Esophagus muscularis mucosa (tissue), 4 donors: Measurements from ENCODE around the gene CTNNA2. TPM values are rescaled to one million over a fixed set of nuclear protein-coding genes. Genes with fewer than 3 reads are reported as not detected.

Experiments
- DNase-seq: peaks from one replicate; pipeline ENCODE4 v3.0.0-alpha.2; 2017; ENCODE audit errors: extremely low spot score
- H3K27ac ChIP-seq, 4 donors: fragments of 200-600 bp; sonication (generic); replicated peaks in 1 of 4; 1 replicate in 3 of 4; 2 replicates in 1 of 4; pipeline ENCODE4 v1.5.1; 2016 to 2019; ENCODE audit warnings: mild to moderate bottlenecking in 1 of 4
- H3K27me3 ChIP-seq, 4 donors: fragments of 200-600 bp; sonication (generic); one replicate each; pipeline versions ENCODE4 v1.5.1 to v1.6.0; 2016 to 2019
- H3K36me3 ChIP-seq, 4 donors: fragments of 200-600 bp; sonication (generic); one replicate each; pipeline ENCODE4 v1.5.1; 2016 to 2019
- H3K4me1 ChIP-seq, 4 donors: fragments of 200-600 bp; sonication (generic); one replicate each; pipeline ENCODE4 v1.5.1; 2016 to 2019
- H3K4me3 ChIP-seq, 4 donors: fragments of 200-600 bp; sonication (generic); 1 replicate in 2 of 4; 2 replicates in 2 of 4; pipeline ENCODE4 v1.5.1; 2016 to 2019; ENCODE audit warnings: mild to moderate bottlenecking in 4 of 4, moderate library complexity in 1 of 4
- H3K9me3 ChIP-seq, 4 donors: fragments of 200-600 bp; sonication (generic); 1 replicate in 3 of 4; 2 replicates in 1 of 4; pipeline ENCODE4 v1.5.1; 2016 to 2019
- EP300 ChIP-seq: sonication (generic); formaldehyde crosslinking; IDR thresholded peaks from one replicate; pipeline ENCODE4 v1.6.1; 2017; ENCODE audit warnings: antibody characterized with exemption
- POLR2A ChIP-seq: fragments of 450-650 bp; IDR thresholded peaks from one replicate; pipeline ENCODE4 v1.6.1; 2017; ENCODE audit warnings: antibody characterized with exemption, moderate library complexity, mild to moderate bottlenecking, low read depth
- POLR2AphosphoS5 ChIP-seq, 2 donors: sonication (generic); formaldehyde crosslinking; IDR thresholded peaks; one replicate each; pipeline ENCODE4 v1.6.1; 2017; ENCODE audit warnings: antibody characterized with exemption in 2 of 2
- WGBS: methylation state at CpG from one replicate; pipeline ENCODE4 v1.1.5; 2018; 5-methylcytosine and 5-hydroxymethylcytosine counted together
- intact Hi-C: fragments of 100-400 bp; cut with DNase I; formaldehyde crosslinking; loops from one replicate; pipeline ENCODE4 v1.15.1; 2023
- total RNA-seq, 4 donors: library from RNA; depleted of rRNA; stranded (reverse); fragments of >200 nt; gene quantifications; one replicate each; pipeline versions ENCODE4 v1.1.0 to v1.2.1, GENCODE V29; 2016
- TF ChIP-seq, protein P1 (sequence below), 3 experiments: fragments of 200-600 bp in 2 of 3; fragments of 450-650 bp in 1 of 3; sonication (generic) in 2 of 3; IDR thresholded peaks; one replicate each; pipeline ENCODE4 v1.5.1; 2017 to 2019; ENCODE audit warnings: antibody characterized with exemption in 3 of 3, mild to moderate bottlenecking in 2 of 3, moderate library complexity in 1 of 3

The CTNNA2 gene
- total RNA-seq, 4 donors from 2014 or later: 0.42 to 2.5 (median 1.1) TPM

DNA sequence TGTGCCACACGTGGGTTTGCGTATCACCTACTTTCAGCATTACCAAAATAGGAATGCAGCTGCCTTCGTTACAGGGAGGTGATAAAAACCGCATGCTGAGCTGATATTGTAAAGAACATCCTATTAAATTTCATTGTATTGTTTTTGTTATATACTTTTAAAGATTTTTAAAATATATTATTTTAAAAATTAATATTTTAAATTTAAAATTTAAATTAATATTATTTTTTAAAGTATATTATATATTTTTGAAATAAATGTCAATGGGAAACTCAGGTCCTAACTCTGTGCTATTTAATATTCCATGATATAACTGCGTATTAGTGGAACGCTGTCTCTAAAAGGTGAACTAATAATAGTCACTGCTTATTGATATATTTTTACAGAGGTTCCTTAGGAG is 51.2 kb downstream of the CTNNA2 start:
- Histone ChIP-seq H3K9me3 (peaks cover 0 to 6% (median 0%) of the 10 kb centered on the region in 4 donors), H3K27me3 (no peaks in the 10 kb centered on the region), H3K4me3 (no peak overlapping the region), H3K27ac (no peak overlapping the region), H3K36me3 (no peaks in the 10 kb centered on the region), H3K4me1 (no peaks in the 10 kb centered on the region)
- WGBS: 86% methylated on average over 6 of the region's 6 CpGs
- TF ChIP-seq POLR2AphosphoS5 (IDR thresholded peaks at IDR 0.05) (no peak), POLR2A (no peak), EP300 (no peak)
- TF ChIP-seq, protein P1, sequence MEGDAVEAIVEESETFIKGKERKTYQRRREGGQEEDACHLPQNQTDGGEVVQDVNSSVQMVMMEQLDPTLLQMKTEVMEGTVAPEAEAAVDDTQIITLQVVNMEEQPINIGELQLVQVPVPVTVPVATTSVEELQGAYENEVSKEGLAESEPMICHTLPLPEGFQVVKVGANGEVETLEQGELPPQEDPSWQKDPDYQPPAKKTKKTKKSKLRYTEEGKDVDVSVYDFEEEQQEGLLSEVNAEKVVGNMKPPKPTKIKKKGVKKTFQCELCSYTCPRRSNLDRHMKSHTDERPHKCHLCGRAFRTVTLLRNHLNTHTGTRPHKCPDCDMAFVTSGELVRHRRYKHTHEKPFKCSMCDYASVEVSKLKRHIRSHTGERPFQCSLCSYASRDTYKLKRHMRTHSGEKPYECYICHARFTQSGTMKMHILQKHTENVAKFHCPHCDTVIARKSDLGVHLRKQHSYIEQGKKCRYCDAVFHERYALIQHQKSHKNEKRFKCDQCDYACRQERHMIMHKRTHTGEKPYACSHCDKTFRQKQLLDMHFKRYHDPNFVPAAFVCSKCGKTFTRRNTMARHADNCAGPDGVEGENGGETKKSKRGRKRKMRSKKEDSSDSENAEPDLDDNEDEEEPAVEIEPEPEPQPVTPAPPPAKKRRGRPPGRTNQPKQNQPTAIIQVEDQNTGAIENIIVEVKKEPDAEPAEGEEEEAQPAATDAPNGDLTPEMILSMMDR (IDR thresholded peaks at IDR 0.05): no peak
- DNase-seq: no peak
- intact Hi-C loops: no loop called here

DNA sequence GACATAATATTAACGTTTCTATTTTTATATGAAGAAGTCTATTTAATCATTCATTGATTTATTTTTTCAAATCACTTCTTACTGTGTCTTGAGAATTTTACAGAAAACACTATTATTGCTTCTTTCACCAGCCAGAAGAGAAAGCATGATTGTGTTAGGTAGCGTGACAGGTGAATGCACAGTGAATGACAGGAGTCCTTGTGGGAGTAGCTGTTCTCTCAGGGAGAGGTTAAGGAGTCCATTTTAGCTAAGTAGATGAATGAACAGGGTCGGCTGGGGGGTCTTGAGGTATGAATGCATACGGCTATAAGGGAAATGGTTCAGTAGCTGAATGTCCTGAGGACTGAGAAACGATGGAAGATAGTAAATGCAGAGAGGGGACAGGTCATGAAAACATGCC is 56.2 kb downstream of the CTNNA2 start:
- TF ChIP-seq EP300 (no peak), POLR2A (no peak), POLR2AphosphoS5 (IDR thresholded peaks at IDR 0.05) (no peak)
- TF ChIP-seq, protein P1 (IDR thresholded peaks at IDR 0.05): no peak
- Histone ChIP-seq H3K4me1 (no peaks in the 10 kb centered on the region), H3K9me3 (no peaks in the 10 kb centered on the region), H3K27ac (no peak overlapping the region), H3K27me3 (no peaks in the 10 kb centered on the region), H3K4me3 (no peak overlapping the region), H3K36me3 (no peaks in the 10 kb centered on the region)
- 64% methylated on average over 5 of the region's 5 CpGs for WGBS
- no peak for DNase-seq
- intact Hi-C loops: no loop called here

DNA sequence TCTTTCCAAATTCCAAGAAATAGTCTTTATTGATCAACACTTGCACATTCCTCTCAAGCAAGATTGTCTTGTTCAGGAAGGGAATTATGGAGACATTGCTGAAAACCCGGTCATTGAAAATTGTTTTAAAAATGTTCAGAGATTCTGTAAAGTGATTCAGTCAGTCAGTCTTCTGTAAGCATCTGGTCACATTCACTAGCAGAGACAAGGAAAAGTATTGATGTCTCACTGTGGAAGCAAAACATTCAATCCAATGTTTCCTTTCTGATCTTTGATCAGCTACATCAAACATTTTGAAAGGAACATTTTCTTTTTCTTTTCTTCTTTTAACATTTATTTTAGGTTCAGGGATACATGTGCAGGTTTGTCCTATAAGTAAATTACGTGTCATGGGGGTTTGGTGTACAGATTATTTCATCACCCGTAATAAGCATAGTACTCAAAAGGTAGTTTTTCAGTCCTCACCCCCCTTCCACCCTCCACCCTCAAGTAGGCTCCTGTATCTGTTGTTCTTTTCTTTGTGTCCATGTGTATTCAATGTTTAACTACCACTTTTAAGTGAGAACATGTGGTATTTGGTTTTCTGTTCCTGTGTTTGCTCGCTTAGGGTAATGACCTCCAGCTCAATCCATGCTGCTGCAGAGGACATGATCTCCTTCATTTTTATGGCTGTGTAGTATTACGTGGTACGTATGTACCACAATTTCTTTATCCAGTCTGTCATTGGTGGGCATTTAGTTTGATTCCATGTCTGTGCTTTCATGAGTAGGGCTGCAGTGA is 61.2 kb downstream of the CTNNA2 start:
- no peaks in the 10 kb centered on the region for H3K27me3 ChIP-seq

DNA sequence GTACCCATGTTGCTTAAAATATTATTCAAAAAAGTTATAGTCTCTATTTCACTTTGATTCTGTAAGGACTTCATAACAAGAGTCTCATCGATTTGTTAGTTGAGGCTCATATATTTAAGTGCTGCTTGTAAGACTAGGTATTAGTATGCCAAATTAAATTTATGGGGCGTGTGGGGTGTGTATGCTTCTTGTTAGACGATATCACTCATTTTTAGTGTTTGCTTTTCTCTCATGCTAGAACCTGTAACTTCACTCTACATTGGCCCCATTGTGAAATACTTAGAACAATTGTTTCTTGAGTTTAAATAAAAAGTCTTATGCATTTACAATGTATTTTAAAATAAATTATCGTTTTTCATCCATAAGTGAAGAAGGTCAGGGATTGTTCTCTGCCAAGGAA is 63.6 kb downstream of the CTNNA2 start:
- Histone ChIP-seq H3K36me3 (no peaks in the 10 kb centered on the region), H3K27ac (no peak overlapping the region), H3K4me3 (no peak overlapping the region), H3K27me3 (no peaks in the 10 kb centered on the region), H3K9me3 (no peaks in the 10 kb centered on the region), H3K4me1 (no peaks in the 10 kb centered on the region)
- WGBS: 71% methylated on average over 4 of the region's 4 CpGs
- DNase-seq: no peak
- intact Hi-C loops: no loop called here
- no peak for TF ChIP-seq POLR2AphosphoS5 (IDR thresholded peaks at IDR 0.05)
- TF ChIP-seq, protein P1 (IDR thresholded peaks at IDR 0.05): no peak
- no peak for TF ChIP-seq EP300
- TF ChIP-seq POLR2A: no peak

More for the DNA sequence above, 61.2 kb downstream of the CTNNA2 start:
- Histone ChIP-seq H3K4me3 (no peak overlapping the region), H3K36me3 (no peaks in the 10 kb centered on the region), H3K4me1 (no peaks in the 10 kb centered on the region), H3K27ac (no peak overlapping the region), H3K9me3 (no peaks in the 10 kb centered on the region)
- no peak for DNase-seq
- WGBS: 86% methylated on average over 6 of the region's 6 CpGs
- no peak for TF ChIP-seq EP300
- TF ChIP-seq POLR2A: no peak
- no peak for TF ChIP-seq POLR2AphosphoS5 (IDR thresholded peaks at IDR 0.05)
- TF ChIP-seq, protein P1 (IDR thresholded peaks at IDR 0.05): no peak
- intact Hi-C loops: no loop called here

DNA sequence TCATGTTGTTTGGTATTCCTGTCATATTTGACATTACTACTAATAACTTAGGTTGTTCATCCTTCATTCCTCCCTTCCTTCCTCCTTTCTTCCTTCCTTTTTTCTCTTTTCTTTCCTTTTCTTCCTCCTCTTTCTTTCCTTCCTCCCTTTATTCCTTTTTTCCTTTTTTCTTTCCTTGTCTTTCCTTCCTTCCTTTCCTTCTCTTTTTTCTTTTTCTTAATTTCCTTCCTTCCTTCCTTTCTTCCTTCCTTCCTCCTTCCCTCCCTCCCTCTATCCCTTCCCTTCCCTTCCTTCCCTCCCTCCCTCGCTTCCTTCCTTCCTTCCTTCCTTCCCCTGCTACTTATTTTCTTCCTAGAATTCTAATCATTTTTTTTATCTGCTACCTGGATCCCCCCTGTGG is 66.1 kb downstream of the CTNNA2 start:
- 81% methylated on average over 1 of the region's 1 CpG for whole genome bisulfite sequencing
- no peaks in the 10 kb centered on the region for H3K9me3 ChIP-seq
- intact Hi-C loops: no loop called here

More for the DNA sequence above, 66.1 kb downstream of the CTNNA2 start:
- DNase-seq: no peak
- no peak overlapping the region for H3K27ac ChIP-seq
- TF ChIP-seq POLR2AphosphoS5 (IDR thresholded peaks at IDR 0.05) (no peak), POLR2A (no peak)
- no peaks in the 10 kb centered on the region for H3K36me3 ChIP-seq
- no peaks in the 10 kb centered on the region for H3K4me1 ChIP-seq
- H3K4me3 ChIP-seq: no peak overlapping the region
- no peaks in the 10 kb centered on the region for H3K27me3 ChIP-seq
